ENCODE data around the gene PPP1R37. TPM values are rescaled to one million over a fixed set of nuclear protein-coding genes. Genes with fewer than 3 reads are reported as not detected.
A peak's percentile ranks its signal among the peaks of the same experiment; 100 is the strongest.

The PPP1R37 gene
- total RNA-seq, 1 experiment from 2014 or later: 8.0 TPM

- Histone ChIP-seq H4K20me1 (ENCODE audit: insufficient read depth, low read depth, low read length) (peaks cover 41% of the 10 kb centered on the region), H3K9me2 (replicated peaks; ENCODE audit: insufficient read depth, low read length) (no peaks in the 10 kb centered on the region), H3K4me3 (ENCODE audit: low read length) (peak overlapping the region; percentile 84), H3K27me3 (ENCODE audit: low read length) (no peaks in the 10 kb centered on the region), H3K36me3 (ENCODE audit: insufficient read depth, low read length) (peaks cover 9% of the 10 kb centered on the region), H3K4me2 (ENCODE audit: low read depth, low read length, poor library complexity, severe bottlenecking) (peak overlapping the region; percentile 100), H3K9ac (ENCODE audit: low read length) (peak overlapping the region; percentile 75), H3K27ac (ENCODE audit: low read length) (peak overlapping the region; percentile 95), H3K4me1 (ENCODE audit: low read length) (peaks cover 63% of the 10 kb centered on the region), H3K9me3 (ENCODE audit: low read length) (no peaks in the 10 kb centered on the region), H2AFZ (ENCODE audit: low read length) (no peak overlapping the region), H3K79me2 (ENCODE audit: low read length) (peaks cover 47% of the 10 kb centered on the region)
- DNase-seq: no peak
These were observed 18.2 kb upstream of the PPP1R37 start for GRCh38 chr19:45074744-45075300.

DNA sequence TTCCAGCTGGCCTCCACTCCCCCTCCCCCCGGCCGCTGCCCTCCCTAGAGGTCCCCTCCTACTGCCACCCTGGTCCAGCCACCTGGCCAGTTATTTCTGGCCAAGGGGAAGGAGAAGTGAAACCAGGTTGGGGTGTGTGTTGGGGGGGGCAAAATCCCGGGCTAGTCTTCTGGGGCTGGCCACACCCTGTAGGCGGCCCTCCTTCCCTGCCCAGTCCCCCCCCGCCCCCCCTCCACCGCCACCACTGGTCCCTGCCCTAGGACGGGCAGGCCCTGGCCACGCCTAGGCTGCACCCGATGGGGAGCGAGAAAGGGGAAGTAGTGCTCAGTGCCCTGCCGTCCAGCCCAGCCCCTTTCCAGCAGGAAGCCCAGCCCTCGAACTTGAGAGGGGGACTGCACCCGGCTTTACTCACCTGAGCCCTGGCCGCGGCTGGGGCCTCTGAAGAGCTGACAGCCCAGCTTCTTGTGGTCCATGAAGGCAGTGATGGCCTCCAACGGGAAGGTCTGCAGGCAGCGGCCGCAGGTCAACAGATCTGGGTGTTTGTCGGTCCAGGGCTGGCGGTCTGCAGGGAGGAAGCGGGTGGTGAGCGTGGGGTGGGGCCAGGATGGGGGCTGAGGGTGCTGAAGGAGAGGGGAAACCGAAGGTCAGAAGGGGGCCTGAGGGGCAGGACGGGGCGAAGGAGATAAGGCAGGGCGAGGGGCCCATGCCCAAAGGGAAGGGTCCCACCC is 17.5 kb upstream of the PPP1R37 start:
- no peak overlapping the region for H2AFZ ChIP-seq (ENCODE audit: low read length)
- peak overlapping the region; percentile 94 for H3K9ac ChIP-seq (ENCODE audit: low read length)
- peaks cover 38% of the 10 kb centered on the region for H4K20me1 ChIP-seq (ENCODE audit: insufficient read depth, low read depth, low read length)

DNA sequence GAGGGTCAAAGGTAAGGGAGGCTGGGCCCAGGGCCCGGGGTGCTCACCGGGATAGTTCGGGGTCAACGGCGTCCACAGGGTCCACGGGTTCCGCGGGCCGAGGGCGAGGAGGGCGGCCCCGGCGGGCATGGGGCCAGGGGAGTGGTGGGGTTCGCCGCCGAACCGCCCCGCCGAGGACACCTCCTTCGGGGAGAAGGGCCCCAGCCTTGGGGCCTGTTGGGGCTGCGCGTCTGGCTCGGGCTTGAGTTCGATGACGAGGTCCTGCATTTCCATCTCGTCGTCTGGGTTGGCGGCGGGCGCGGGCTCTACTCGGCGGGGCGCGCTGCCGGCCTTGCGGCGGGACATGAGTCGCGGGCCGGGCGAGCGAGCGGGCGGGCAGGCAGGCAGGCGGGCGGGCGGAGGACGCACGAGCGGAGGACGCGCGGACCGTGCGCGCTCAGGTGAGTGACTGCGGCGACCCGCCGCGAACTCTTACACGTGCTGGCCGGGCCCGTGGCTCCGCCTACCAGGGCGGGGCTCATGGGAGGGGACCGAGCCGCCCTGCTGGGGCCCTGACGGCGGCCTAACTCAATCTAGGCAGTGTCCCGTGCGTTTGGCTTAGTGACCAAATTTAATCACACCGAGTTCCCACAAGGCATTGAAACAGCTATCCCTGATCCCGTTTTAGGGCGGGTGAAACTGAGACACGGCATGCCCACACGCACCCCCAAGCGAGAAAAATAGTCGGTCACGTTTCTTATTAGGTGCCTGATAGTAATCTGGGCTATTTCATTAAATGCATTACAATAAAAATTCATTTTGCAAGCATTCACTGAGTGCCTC is 16.7 kb upstream of the PPP1R37 start, which contains the start of gene ZNF296:
Gene ZNF296, minus strand, starts transcription at position 450 of the 822 bp plus-strand sequence. Its CDS starts 105 bp downstream, at position 345.
- Histone ChIP-seq H4K20me1 (ENCODE audit: insufficient read depth, low read depth, low read length) (peaks cover 31% of the 10 kb centered on the region), H3K9ac (ENCODE audit: low read length) (peak within 1 kb of the TSS; percentile 94), H3K79me2 (ENCODE audit: low read length) (peaks cover 61% of the 10 kb centered on the region), H3K4me3 (ENCODE audit: low read length) (peak within 1 kb of the TSS; percentile 98), H3K9me3 (ENCODE audit: low read length) (no peaks in the 10 kb centered on the region), H3K9me2 (replicated peaks; ENCODE audit: insufficient read depth, low read length) (no peaks in the 10 kb centered on the region), H3K27me3 (ENCODE audit: low read length) (no peaks in the 10 kb centered on the region), H3K4me1 (ENCODE audit: low read length) (peaks cover 64% of the 10 kb centered on the region), H3K27ac (ENCODE audit: low read length) (peak within 1 kb of the TSS; percentile 96), H2AFZ (ENCODE audit: low read length) (no peak within 1 kb of the TSS), H3K4me2 (ENCODE audit: low read depth, low read length, poor library complexity, severe bottlenecking) (peak within 1 kb of the TSS; percentile 86), H3K36me3 (ENCODE audit: insufficient read depth, low read length) (peaks cover 14% of the 10 kb centered on the region)
- DNase-seq: peak; percentile 94

More for the DNA sequence above, 17.5 kb upstream of the PPP1R37 start:
- Histone ChIP-seq H3K4me2 (ENCODE audit: low read depth, low read length, poor library complexity, severe bottlenecking) (peak overlapping the region; percentile 100), H3K4me3 (ENCODE audit: low read length) (peak overlapping the region; percentile 98), H3K27ac (ENCODE audit: low read length) (peak overlapping the region; percentile 96), H3K9me2 (replicated peaks; ENCODE audit: insufficient read depth, low read length) (no peaks in the 10 kb centered on the region), H3K79me2 (ENCODE audit: low read length) (peaks cover 53% of the 10 kb centered on the region), H3K4me1 (ENCODE audit: low read length) (peaks cover 66% of the 10 kb centered on the region), H3K9me3 (ENCODE audit: low read length) (no peaks in the 10 kb centered on the region), H3K36me3 (ENCODE audit: insufficient read depth, low read length) (peaks cover 9% of the 10 kb centered on the region), H3K27me3 (ENCODE audit: low read length) (no peaks in the 10 kb centered on the region)
- DNase-seq: peak; percentile 97

- H3K4me1 ChIP-seq (ENCODE audit: low read length): peaks cover 55% of the 10 kb centered on the region
These were observed 15.9 kb upstream of the PPP1R37 start for GRCh38 chr19:45076851-45077730.

DNA sequence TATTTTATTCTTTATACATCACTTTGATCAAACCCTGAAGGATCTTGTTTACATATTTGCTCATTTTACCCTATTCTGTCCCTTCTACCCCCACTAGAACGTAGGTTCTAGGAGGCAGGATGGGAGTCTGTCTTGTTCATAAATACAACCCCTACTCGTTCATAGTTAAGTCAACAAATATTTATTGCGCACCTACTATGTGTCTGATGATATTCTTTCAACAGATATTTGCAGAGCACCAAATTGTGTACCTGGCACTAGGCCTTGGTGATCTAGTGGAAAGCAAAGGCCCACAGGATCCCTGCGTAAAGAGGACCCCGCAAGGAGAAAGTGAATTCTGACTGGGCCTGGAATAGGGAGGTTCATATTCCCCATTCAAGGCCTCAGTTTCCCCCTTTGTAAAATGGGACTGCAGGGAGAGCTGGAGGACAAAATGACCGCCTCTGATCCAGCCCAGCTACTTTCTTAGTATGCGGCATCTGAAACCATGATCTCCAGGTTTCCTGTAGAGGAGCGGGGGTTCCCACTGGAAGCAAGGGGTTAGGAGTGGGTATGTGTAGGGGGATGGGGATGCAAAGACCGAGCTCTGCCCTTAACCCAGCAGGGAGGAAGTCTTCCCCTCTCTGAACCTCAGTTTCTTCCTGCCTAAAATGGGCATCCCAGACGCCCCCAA is 14.5 kb upstream of the PPP1R37 start:
- peak overlapping the region; percentile 96 for H3K27ac ChIP-seq (ENCODE audit: low read length)
- peak overlapping the region; percentile 94 for H3K4me3 ChIP-seq (ENCODE audit: low read length)
- no peaks in the 10 kb centered on the region for H3K9me3 ChIP-seq (ENCODE audit: low read length)
- H3K79me2 ChIP-seq (ENCODE audit: low read length): peaks cover 81% of the 10 kb centered on the region
- peaks cover 47% of the 10 kb centered on the region for H3K4me1 ChIP-seq (ENCODE audit: low read length)
- no peak for DNase-seq
- H2AFZ ChIP-seq (ENCODE audit: low read length): peak overlapping the region; percentile 20; the same call in 1 of the 2 replicates
- H3K9ac ChIP-seq (ENCODE audit: low read length): peak overlapping the region; percentile 98
- H3K36me3 ChIP-seq (ENCODE audit: insufficient read depth, low read length): peaks cover 31% of the 10 kb centered on the region
- peaks cover 24% of the 10 kb centered on the region for H4K20me1 ChIP-seq (ENCODE audit: insufficient read depth, low read depth, low read length)
- H3K4me2 ChIP-seq (ENCODE audit: low read depth, low read length, poor library complexity, severe bottlenecking): peak overlapping the region; percentile 91
- H3K9me2 ChIP-seq (replicated peaks; ENCODE audit: insufficient read depth, low read length): no peaks in the 10 kb centered on the region
- no peaks in the 10 kb centered on the region for H3K27me3 ChIP-seq (ENCODE audit: low read length)

More at GRCh38 chr19:45076851-45077730, 15.9 kb upstream of the PPP1R37 start:
- H3K9ac ChIP-seq (ENCODE audit: low read length): peak overlapping the region; percentile 94
- H3K4me3 ChIP-seq (ENCODE audit: low read length): peak overlapping the region; percentile 98
- no peak overlapping the region for H2AFZ ChIP-seq (ENCODE audit: low read length)
- peaks cover 23% of the 10 kb centered on the region for H3K36me3 ChIP-seq (ENCODE audit: insufficient read depth, low read length)
- peak; percentile 45 for DNase-seq
- no peaks in the 10 kb centered on the region for H3K27me3 ChIP-seq (ENCODE audit: low read length)
- H3K27ac ChIP-seq (ENCODE audit: low read length): peak overlapping the region; percentile 96
- H3K9me2 ChIP-seq (replicated peaks; ENCODE audit: insufficient read depth, low read length): no peaks in the 10 kb centered on the region
- H3K79me2 ChIP-seq (ENCODE audit: low read length): peaks cover 70% of the 10 kb centered on the region
- no peaks in the 10 kb centered on the region for H3K9me3 ChIP-seq (ENCODE audit: low read length)
- H3K4me2 ChIP-seq (ENCODE audit: low read depth, low read length, poor library complexity, severe bottlenecking): peak overlapping the region; percentile 86
- H4K20me1 ChIP-seq (ENCODE audit: insufficient read depth, low read depth, low read length): peaks cover 28% of the 10 kb centered on the region

- H3K79me2 ChIP-seq (ENCODE audit: low read length): peaks cover 81% of the 10 kb centered on the region
- H3K4me2 ChIP-seq (ENCODE audit: low read depth, low read length, poor library complexity, severe bottlenecking): peak within 1 kb of the TSS; percentile 91
- peak within 1 kb of the TSS; percentile 57; the same call in 1 of the 2 replicates for H2AFZ ChIP-seq (ENCODE audit: low read length)
- H4K20me1 ChIP-seq (ENCODE audit: insufficient read depth, low read depth, low read length): peaks cover 21% of the 10 kb centered on the region
- no peaks in the 10 kb centered on the region for H3K9me2 ChIP-seq (replicated peaks; ENCODE audit: insufficient read depth, low read length)
- H3K9ac ChIP-seq (ENCODE audit: low read length): peak within 1 kb of the TSS; percentile 98
- DNase-seq: peak; percentile 94
- peaks cover 30% of the 10 kb centered on the region for H3K36me3 ChIP-seq (ENCODE audit: insufficient read depth, low read length)
- no peaks in the 10 kb centered on the region for H3K9me3 ChIP-seq (ENCODE audit: low read length)
- H3K4me3 ChIP-seq (ENCODE audit: low read length): peak within 1 kb of the TSS; percentile 94
- H3K27ac ChIP-seq (ENCODE audit: low read length): peak within 1 kb of the TSS; percentile 96
- no peaks in the 10 kb centered on the region for H3K27me3 ChIP-seq (ENCODE audit: low read length)
- H3K4me1 ChIP-seq (ENCODE audit: low read length): peaks cover 45% of the 10 kb centered on the region
These were observed 13.7 kb upstream of the PPP1R37 start, which contains the start of gene GEMIN7 for GRCh38 chr19:45079063-45079910. TSS of gene GEMIN7 (plus strand) at chr19:45079260. CDS start at chr19:45090115, 10,855 bp downstream.
